Astrocyte (in vitro differentiated cells and primary cell): Measurements from ENCODE around the gene PDLIM5. TPM values are rescaled to one million over a fixed set of nuclear protein-coding genes. Genes with fewer than 3 reads are reported as not detected.

Experiments used
- DNase-seq: peaks from one replicate; pipeline ENCODE4 v3.0.0-alpha.2; 2010; ENCODE audit warnings: low read depth
- FAIRE-seq: peaks from 2 replicates; lab custom pipeline; 2011; peaks lifted over from hg19 to GRCh38; lab: Jason Lieb, UNC
- H2AFZ ChIP-seq: 2 replicates; pipeline ENCODE4 v1.6.0; 2012; ENCODE audit warnings: low read depth, low read length, inconsistent platforms
- H3K27ac ChIP-seq: 2 replicates; pipeline ENCODE4 v1.5.1; 2011; ENCODE audit warnings: low read depth, low read length, inconsistent platforms
- H3K27me3 ChIP-seq: 2 replicates; pipeline ENCODE4 v1.6.0; 2011; ENCODE audit warnings: low read length, inconsistent platforms; ENCODE audit not compliant: insufficient read depth
- H3K36me3 ChIP-seq: 2 replicates; pipeline ENCODE4 v1.5.1; 2011; ENCODE audit warnings: low read length, inconsistent platforms; ENCODE audit not compliant: insufficient read depth
- H3K4me1 ChIP-seq: 2 replicates; pipeline ENCODE4 v1.5.1; 2011; ENCODE audit warnings: low read length, inconsistent platforms; ENCODE audit not compliant: insufficient read depth
- H3K4me2 ChIP-seq: 2 replicates; pipeline ENCODE4 v1.6.0; 2012; ENCODE audit warnings: low read length, inconsistent platforms
- H3K4me3 ChIP-seq: 2 replicates; pipeline ENCODE4 v1.5.1; 2011; ENCODE audit warnings: low read depth, mild to moderate bottlenecking, low read length, inconsistent platforms; ENCODE audit not compliant: insufficient read depth
- H3K79me2 ChIP-seq: 2 replicates; pipeline ENCODE4 v1.6.0; 2012; ENCODE audit warnings: mild to moderate bottlenecking, low read length, inconsistent platforms; ENCODE audit not compliant: insufficient read depth
- H3K9ac ChIP-seq: 2 replicates; pipeline ENCODE4 v1.6.0; 2012; ENCODE audit warnings: mild to moderate bottlenecking, low read length, inconsistent platforms
- H3K9me3 ChIP-seq: 2 replicates; pipeline ENCODE4 v1.5.1; 2012; ENCODE audit warnings: low read depth, mild to moderate bottlenecking, low read length, inconsistent platforms; ENCODE audit not compliant: insufficient read depth
- H4K20me1 ChIP-seq: 2 replicates; pipeline ENCODE4 v1.6.0; 2012; ENCODE audit warnings: low read length, inconsistent platforms; ENCODE audit not compliant: insufficient read depth
- H3K27ac Mint-ChIP-seq: one replicate; pipeline ENCODE4 v1.8.0; 2021; ENCODE audit warnings: mild to moderate bottlenecking, mixed read lengths; ENCODE audit not compliant: unreplicated experiment
- H3K27me3 Mint-ChIP-seq: one replicate; pipeline ENCODE4 v1.8.0; 2021; ENCODE audit warnings: low read depth, mixed read lengths; ENCODE audit not compliant: unreplicated experiment
- H3K36me3 Mint-ChIP-seq: one replicate; pipeline ENCODE4 v1.8.0; 2021; ENCODE audit warnings: low read depth, mixed read lengths; ENCODE audit not compliant: unreplicated experiment
- H3K4me1 Mint-ChIP-seq: one replicate; pipeline ENCODE4 v1.8.0; 2021; ENCODE audit warnings: low read depth, mixed read lengths; ENCODE audit not compliant: unreplicated experiment
- H3K4me3 Mint-ChIP-seq: one replicate; pipeline ENCODE4 v1.8.0; 2021; ENCODE audit warnings: mild to moderate bottlenecking, moderate library complexity, mixed read lengths; ENCODE audit not compliant: unreplicated experiment
- H3K9me3 Mint-ChIP-seq: one replicate; pipeline ENCODE4 v1.8.0; 2021; ENCODE audit warnings: mild to moderate bottlenecking, mixed read lengths; ENCODE audit not compliant: unreplicated experiment
- EZH2 ChIP-seq: IDR thresholded peaks from 2 replicates; pipeline ENCODE4 v1.6.1; 2012; ENCODE audit warnings: mild to moderate bottlenecking, low read length, inconsistent platforms; ENCODE audit not compliant: insufficient read depth
- total RNA-seq: library from RNA; stranded (reverse); gene quantifications from 2 replicates; pipeline ENCODE4 v1.2.1, GENCODE V29; 2021
- TF ChIP-seq, protein P1 (sequence below): IDR thresholded peaks from 2 replicates; pipeline ENCODE4 v1.5.1; 2011; ENCODE audit warnings: low read depth, mild to moderate bottlenecking, inconsistent platforms, low read length, moderate library complexity; ENCODE audit not compliant: insufficient read depth

The PDLIM5 gene
- total RNA-seq, 1 donor from 2014 or later, result 181 TPM

DNA sequence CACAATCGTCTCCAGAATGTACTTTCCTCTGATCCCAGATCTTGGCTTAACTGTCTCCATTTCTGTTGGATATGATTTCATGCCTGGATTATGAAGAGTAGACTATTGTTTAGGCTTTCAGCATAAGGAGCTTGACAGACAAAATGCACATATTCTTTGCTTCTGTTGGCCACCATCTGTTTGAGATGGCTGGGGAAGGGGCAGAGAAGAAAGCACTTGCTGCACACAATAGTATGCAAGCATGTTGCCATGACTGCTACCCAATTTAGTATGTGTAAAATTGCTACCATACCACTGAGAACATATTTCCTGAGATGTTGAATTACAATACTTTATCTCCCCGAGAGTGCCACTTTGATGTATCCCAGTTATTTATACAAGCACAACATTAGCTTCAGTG lies 178.1 kb downstream of the PDLIM5 start:
- Histone ChIP-seq H3K9ac (no peak overlapping the region), H3K36me3 (peaks cover 26% of the 10 kb centered on the region), H3K4me1 (no peaks in the 10 kb centered on the region), H4K20me1 (peaks cover 40% of the 10 kb centered on the region), H3K27me3 (no peaks in the 10 kb centered on the region), H3K4me3 (no peak overlapping the region), H3K27ac (no peak overlapping the region), H3K4me2 (no peak overlapping the region), H2AFZ (no peak overlapping the region), H3K79me2 (peaks cover 33% of the 10 kb centered on the region), H3K9me3 (no peaks in the 10 kb centered on the region)
- no peaks in the 10 kb centered on the region for H3K4me1 Mint-ChIP-seq
- H3K27me3 Mint-ChIP-seq, result no peaks in the 10 kb centered on the region
- no peak overlapping the region for H3K27ac Mint-ChIP-seq
- no peak for FAIRE-seq
- no peak overlapping the region for H3K4me3 Mint-ChIP-seq
- no peak for DNase-seq
- TF ChIP-seq EZH2, result no peak
- TF ChIP-seq, protein P1, sequence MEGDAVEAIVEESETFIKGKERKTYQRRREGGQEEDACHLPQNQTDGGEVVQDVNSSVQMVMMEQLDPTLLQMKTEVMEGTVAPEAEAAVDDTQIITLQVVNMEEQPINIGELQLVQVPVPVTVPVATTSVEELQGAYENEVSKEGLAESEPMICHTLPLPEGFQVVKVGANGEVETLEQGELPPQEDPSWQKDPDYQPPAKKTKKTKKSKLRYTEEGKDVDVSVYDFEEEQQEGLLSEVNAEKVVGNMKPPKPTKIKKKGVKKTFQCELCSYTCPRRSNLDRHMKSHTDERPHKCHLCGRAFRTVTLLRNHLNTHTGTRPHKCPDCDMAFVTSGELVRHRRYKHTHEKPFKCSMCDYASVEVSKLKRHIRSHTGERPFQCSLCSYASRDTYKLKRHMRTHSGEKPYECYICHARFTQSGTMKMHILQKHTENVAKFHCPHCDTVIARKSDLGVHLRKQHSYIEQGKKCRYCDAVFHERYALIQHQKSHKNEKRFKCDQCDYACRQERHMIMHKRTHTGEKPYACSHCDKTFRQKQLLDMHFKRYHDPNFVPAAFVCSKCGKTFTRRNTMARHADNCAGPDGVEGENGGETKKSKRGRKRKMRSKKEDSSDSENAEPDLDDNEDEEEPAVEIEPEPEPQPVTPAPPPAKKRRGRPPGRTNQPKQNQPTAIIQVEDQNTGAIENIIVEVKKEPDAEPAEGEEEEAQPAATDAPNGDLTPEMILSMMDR, result no peak
- H3K36me3 Mint-ChIP-seq, result peaks cover 3% of the 10 kb centered on the region
- H3K9me3 Mint-ChIP-seq, result no peaks in the 10 kb centered on the region

DNA sequence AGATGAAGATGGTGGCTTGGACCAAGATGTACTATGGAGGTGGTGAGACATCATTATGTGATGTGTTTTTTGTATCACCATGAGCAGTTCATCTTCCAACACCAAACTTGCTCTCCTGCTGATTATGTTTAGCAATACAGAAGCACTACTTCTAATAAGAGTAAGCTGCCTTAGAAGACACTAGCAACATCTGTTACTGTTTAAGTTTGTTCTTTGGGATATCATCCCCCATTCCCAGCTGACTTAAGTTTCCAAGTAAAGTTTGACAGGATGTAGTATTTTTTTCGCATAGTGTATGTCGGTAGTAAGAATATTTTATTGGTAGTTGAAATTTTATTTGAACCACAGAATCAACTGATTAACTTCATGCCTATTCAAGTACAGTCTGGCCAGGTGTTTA lies 182.5 kb downstream of the PDLIM5 start:
- FAIRE-seq (no peak), DNase-seq (no peak)
- Mint-ChIP-seq H3K4me3 (no peak overlapping the region), H3K4me1 (peaks cover 2% of the 10 kb centered on the region), H3K27me3 (no peaks in the 10 kb centered on the region), H3K27ac (no peak overlapping the region), H3K9me3 (no peaks in the 10 kb centered on the region), H3K36me3 (peaks cover 7% of the 10 kb centered on the region)
- Histone ChIP-seq H3K9me3 (no peaks in the 10 kb centered on the region), H4K20me1 (peaks cover 26% of the 10 kb centered on the region), H3K79me2 (peaks cover 28% of the 10 kb centered on the region), H3K27ac (no peak overlapping the region), H3K4me1 (peaks cover 6% of the 10 kb centered on the region), H3K4me3 (no peak overlapping the region), H3K9ac (no peak overlapping the region), H2AFZ (no peak overlapping the region), H3K27me3 (no peaks in the 10 kb centered on the region), H3K4me2 (no peak overlapping the region), H3K36me3 (peaks cover 22% of the 10 kb centered on the region)
- TF ChIP-seq, protein P1, result no peak
- TF ChIP-seq EZH2, result no peak

DNA sequence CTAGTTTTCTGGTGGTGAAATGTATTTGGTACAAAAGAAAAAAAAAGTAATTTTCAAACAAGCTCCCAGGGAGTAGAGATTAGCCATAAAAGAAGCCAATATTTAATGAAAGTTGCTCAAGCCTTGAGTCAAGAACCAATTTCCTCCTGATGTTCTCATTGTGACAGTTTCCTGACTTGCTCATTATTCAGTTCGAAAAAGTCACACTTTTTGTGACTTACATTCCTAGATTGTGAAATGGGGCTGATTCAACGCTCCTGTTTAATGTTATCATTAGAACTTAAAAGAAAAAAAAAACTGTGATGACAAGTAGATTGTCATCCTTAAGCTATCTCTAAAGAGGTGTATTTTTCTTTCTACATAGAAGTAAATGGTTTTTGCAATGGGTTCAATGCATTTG lies 183.4 kb downstream of the PDLIM5 start:
- no peaks in the 10 kb centered on the region for H3K27me3 Mint-ChIP-seq
- no peak for FAIRE-seq

More for the DNA sequence above, 183.4 kb downstream of the PDLIM5 start:
- H3K27ac ChIP-seq, result no peak overlapping the region
- no peaks in the 10 kb centered on the region for H3K9me3 ChIP-seq
- H3K9me3 Mint-ChIP-seq, result no peaks in the 10 kb centered on the region
- H3K4me1 ChIP-seq, result peaks cover 6% of the 10 kb centered on the region
- TF ChIP-seq EZH2, result no peak
- TF ChIP-seq, protein P1, result no peak
- H3K36me3 ChIP-seq, result peaks cover 18% of the 10 kb centered on the region
- H3K36me3 Mint-ChIP-seq, result peaks cover 6% of the 10 kb centered on the region
- no peak overlapping the region for H2AFZ ChIP-seq
- peaks cover 28% of the 10 kb centered on the region for H3K79me2 ChIP-seq
- no peak overlapping the region for H3K4me2 ChIP-seq
- peaks cover 21% of the 10 kb centered on the region for H4K20me1 ChIP-seq
- H3K4me3 Mint-ChIP-seq, result no peak overlapping the region
- no peak overlapping the region for H3K27ac Mint-ChIP-seq
- no peaks in the 10 kb centered on the region for H3K27me3 ChIP-seq
- DNase-seq, result peak; percentile 33
- H3K4me1 Mint-ChIP-seq, result peaks cover 2% of the 10 kb centered on the region
- no peak overlapping the region for H3K9ac ChIP-seq
- H3K4me3 ChIP-seq, result no peak overlapping the region
